ENCODE measurements around the gene MRPS24.

DNA sequence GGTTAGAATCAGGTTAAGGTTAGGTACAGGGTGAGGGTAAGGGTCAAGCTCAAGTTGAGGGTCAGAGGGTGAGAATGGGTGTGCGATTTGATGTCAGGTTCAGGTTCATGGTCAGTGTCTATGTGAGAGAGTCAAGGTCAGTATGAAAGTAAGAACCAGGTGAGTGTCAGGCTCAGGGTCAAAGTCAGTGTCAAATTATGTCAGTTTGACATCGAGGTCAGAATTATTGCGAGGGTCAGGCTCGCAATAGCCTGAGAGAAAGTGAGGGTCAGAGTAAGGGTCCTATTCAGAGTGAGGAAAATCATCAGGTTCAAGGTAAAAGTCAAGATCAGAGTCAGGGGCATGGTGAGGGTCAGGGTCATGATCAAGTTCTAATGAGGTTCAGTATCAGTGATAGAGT, 13.0 kb downstream of the MRPS24 start:
- TF ChIP-seq, protein P1, sequence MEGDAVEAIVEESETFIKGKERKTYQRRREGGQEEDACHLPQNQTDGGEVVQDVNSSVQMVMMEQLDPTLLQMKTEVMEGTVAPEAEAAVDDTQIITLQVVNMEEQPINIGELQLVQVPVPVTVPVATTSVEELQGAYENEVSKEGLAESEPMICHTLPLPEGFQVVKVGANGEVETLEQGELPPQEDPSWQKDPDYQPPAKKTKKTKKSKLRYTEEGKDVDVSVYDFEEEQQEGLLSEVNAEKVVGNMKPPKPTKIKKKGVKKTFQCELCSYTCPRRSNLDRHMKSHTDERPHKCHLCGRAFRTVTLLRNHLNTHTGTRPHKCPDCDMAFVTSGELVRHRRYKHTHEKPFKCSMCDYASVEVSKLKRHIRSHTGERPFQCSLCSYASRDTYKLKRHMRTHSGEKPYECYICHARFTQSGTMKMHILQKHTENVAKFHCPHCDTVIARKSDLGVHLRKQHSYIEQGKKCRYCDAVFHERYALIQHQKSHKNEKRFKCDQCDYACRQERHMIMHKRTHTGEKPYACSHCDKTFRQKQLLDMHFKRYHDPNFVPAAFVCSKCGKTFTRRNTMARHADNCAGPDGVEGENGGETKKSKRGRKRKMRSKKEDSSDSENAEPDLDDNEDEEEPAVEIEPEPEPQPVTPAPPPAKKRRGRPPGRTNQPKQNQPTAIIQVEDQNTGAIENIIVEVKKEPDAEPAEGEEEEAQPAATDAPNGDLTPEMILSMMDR (IDR thresholded peaks at IDR 0.05) = no peak
- no peak for TF ChIP-seq POLR2A (IDR thresholded peaks at IDR 0.05)
- TF ChIP-seq POLR2AphosphoS5 (IDR thresholded peaks at IDR 0.05) = no peak

Data from suprapubic skin (tissue), 4 donors.